ENCODE measurements around the gene ZNF594.
"Not testable (repeated sequence)": the region's sequence is repeated elsewhere in the genome, so short reads cannot be mapped to it uniquely, and the experiment has no call there.

The ZNF594 gene

DNA sequence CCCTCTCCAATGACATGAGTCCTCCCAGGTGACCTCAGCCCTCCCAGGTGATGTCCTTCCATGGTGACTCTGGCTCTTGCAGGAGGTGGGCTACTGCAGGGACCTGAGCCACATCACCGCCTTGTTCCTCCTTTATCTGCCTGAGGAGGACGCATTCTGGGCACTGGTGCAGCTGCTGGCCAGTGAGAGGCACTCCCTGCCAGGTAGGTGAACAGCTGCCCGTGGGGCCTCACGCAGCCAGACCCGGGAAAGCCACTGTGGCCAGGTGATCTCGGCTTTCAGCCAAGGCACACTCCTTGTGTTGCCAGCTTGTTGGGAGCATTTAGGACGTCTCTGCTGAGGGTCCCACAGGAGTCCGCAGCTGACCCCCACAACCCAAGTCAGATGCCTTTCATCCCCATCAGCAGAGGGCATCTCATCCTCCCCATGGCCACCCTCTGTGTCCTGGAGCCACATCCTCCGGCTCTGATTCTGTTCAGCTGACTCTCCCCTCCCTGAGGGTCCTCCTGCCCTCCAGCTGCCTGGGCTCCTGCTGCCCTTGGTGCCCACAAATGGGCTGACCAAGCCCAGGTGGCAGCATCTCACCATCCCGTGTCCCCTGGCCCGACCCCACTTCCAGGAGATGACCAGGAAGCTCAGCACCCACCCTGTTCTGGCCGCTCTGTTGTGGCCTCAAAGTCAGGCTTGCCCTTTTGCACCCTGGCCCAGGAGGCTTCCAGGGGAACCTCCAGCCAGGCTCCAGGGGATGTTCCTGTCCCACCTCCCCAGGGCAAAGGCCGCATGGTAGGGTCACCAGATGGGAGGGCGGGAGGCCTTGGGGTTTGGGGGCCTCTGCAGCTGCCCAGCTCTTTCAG, 55.7 kb downstream of the ZNF594 start:
- DNase-seq: no peak

DNA sequence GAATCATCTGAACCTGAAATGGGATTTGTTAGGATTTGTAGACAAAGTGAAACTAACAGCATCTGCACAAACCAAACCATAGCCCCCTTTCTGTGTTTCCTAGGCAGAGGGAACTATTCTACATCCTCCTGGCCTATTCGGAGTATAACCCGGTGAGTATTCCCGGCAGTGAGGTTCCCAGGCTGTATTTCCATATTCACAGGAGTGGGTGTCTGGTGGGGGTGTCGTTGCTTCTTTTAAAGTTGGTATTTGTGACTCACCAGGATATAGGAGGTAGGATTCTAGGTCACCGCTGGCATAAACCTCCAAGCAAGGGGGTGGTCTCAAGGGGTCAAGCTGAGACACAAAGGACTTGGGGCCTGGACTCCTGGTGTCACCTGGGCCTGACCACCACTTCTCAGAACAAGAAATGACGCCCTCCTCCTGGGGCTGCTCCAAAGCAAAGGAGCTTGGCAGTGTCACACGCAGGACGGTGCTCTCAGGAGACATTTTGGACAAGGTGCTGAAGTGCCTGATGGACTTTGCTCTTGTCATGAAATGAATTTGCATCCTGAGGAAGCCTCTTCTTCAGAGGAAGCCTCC, 56.4 kb downstream of the ZNF594 start:
- DNase-seq: not testable (repeated sequence)

DNA sequence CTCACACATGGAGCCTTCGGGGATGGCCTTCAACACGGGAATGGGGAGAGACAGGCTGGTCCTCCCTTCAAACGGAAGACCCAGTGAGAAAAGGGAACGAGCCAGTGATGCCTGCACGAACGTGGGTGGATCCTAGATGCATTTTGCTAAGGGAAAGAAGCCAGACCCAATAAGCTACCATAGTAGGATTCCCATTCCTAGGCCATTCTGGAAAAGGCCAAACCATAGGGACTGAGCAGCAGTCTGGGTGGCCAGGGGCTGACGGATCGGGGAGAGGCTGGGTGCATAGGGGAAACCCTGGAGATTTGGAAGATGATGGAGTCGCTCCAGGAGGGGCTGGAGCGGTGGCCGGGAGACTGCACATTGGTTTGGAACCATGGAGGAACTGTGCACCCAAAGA, 57.1 kb downstream of the ZNF594 start:
- not testable (repeated sequence) for DNase-seq

DNA sequence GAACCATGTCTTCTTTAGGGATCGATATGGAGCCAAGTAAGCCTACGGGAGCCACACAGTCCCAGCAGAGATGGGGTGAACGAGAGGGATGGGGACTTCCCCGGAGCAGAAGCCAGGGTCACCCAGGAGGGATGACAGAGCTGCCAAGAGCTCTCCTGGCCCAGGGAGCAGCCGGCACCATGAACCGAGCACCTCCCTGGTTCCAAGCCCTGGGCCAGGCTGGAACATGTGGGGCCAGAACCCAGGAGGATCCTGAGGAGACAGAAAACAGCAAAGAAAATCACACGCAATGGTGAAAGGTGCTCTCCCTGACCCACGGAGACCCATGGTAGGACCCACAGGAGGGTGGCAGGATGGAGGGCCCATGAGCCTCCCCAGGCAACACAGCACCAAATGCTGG, 57.7 kb downstream of the ZNF594 start:
- DNase-seq: not testable (repeated sequence)

DNA sequence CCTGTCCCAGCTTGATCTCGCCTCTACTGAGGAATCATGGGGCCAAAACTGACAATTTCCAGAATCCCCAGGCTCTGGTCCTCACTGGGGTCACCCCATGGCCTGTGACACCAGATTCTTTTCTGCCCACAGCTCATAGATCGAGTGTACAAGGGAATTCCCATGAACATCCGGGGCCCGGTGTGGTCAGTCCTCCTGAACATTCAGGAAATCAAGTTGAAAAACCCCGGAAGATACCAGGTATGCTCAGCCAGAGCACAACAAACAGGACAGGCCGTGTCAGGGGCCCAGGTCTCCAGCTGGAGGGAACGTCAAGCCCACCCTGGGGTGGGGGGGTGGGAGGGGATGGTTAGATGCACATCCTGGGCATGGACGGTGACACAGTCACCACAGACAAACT, 58.4 kb downstream of the ZNF594 start:
- no peak for DNase-seq

DNA sequence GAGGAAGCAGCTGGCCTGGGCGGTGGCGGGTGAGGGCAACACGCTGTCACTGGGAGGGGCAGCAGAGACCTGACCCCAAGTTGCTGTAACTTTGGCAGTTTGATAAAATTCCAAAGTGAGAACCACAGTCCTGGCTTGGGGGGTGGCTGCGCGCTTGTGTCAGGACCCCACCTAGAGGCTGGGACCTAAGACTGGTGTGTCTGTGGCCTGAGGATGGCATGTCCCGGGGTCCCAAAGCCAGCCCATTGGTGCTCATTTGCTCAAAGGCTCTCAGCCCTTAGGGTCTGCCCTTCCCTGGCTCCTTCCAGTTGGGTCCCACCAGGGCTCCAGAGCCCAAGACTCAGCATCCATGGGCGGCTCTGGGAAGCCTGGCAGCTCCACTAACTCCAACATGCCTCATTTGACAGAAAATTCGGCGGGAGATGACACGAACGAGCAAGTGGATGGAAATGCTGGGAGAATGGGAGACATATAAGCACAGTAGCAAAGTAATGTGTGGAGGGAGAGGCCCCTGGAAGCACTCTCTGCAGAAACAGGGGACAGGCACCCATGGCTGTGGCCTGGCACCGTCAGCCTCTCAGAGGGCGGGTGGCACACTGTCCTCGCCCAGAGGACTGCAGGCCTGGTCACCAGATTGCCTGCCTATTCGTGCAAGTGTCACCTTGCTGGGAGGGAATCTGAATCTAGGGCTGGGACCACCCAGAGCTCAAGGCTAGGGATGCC, 59.0 kb downstream of the ZNF594 start:
- not testable (repeated sequence) for DNase-seq

DNA sequence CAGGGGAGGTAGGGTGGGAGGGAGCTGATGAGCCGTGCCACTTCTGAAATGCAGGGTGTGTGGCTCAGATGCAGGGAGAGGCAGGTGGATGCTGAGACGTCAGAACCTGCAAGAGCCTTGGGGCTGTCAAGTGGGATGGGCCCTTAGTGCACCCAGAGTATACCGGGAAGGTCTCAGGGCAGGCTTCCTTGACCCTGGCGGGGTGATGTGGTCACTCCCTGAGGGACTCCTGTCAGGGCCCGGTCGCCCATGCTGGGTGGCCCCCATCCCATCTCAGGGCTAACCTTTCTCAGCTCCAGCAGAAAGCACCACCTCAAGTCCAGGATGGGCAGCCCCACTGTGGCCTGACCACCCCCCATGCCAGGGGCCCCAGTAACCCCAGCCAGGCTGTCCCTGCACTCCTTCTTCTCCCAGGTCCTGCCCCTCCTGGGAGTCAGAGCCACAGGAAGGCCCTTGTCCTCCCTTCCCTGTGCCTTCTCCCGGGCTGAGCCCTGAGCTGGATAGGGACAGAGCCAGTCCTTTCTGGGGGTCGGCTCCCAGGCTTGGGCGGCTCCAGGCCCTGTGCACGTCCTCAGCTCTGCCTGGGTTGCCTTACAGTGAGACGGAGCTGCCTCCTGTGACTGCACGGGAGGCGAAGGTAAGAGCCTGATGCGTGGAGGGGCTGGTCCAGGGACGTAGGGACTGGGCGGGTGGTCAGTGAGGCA, 59.7 kb downstream of the ZNF594 start:
- not testable (repeated sequence) for DNase-seq

DNA sequence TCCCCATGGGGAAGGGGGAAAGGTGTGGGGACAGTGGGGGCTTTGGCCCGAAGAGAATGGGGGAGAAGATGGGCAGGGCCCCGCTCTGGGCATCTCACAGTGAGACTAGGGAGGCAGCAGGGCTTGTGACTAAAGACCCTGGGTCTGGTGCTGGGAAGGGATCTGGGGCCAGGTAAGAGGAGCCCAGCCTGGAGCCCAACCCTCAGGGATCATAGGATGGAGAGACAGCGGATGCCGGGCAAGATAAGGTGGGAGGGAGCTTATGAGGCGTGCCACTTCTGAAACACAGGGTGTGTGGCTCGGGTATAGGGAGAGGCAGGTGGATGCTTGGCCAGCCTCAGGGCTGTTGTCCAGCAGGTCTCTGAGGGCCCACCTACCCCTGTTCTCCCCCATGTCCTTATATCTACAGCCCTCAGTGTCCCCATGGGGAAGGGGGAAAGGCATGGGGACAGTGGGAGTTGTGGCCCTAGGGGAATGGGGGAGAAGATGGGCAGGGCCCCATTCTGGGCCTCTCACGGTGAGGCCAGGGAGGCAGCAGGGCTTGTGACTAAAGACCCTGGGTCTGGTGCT, 60.4 kb downstream of the ZNF594 start:
- DNase-seq: no peak

DNA sequence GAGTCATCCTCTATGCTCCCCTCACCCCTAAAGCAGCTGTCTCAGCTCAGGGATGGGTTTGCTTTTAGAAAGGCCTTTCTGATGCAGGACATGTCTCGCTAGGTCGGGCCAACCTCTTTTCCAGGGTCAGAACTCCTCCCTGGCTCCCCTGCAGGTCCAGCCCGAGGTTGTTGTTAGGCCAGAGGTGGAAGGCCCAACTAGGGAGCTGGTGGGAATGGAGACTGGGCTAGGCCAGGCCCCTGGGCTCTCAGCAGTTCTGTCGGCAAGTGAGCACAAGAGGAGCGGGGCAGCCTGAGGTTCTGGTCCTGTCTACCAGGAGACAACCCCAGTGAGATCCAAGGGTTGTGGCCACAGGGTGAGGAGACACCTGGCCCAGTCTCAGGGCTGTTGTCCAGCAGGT, 61.0 kb downstream of the ZNF594 start:
- DNase-seq: not testable (repeated sequence)

DNA sequence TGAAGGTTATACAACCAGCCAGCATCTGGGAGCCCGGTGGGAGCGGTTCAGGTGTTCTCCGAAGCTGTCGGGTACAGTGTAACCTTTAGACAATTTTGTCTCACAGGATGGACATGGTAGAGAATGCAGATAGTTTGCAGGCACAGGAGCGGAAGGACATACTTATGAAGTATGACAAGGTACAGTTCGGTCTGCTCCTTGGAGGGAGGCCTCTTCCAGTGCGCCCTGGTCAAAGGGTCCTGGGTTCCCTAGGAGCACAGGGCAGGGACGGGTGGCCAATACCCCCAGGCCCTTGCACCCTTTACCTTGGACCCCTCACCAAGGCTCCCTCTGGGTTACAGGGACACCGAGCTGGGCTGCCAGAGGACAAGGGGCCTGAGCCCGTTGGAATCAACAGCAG, 61.4 kb downstream of the ZNF594 start:
- not testable (repeated sequence) for DNase-seq

DNA sequence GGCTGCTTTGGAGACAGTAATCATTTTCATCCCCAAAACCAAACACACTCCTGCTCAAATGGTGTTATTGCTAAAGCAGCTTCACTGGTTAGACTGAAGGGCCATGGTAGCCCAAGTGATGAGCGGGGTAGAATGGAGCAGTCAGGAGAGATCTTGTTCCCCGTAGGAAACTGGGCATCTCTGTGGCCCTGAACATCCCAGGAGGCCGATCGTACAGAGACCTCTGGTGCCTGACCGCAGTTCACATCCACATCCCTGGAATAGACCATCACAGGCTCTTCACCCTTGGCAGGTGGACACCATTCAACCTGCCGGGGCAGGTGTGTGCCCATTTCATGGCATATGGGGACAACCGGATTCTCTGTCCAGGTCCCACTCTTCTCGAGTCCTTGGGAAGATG, 61.9 kb downstream of the ZNF594 start:
- DNase-seq: not testable (repeated sequence)

Measured in EL (cell line).